GM04504 (cell line): Measurements from ENCODE around the gene IL25.
"Not testable (repeated sequence)": the region's sequence is repeated elsewhere in the genome, so short reads cannot be mapped to it uniquely, and the experiment has no call there.

Source experiments
- DNase-seq: peaks from one replicate; pipeline ENCODE4 v3.0.0-alpha.2; 2012; ENCODE audit warnings: low read depth

Gene IL25

DNA sequence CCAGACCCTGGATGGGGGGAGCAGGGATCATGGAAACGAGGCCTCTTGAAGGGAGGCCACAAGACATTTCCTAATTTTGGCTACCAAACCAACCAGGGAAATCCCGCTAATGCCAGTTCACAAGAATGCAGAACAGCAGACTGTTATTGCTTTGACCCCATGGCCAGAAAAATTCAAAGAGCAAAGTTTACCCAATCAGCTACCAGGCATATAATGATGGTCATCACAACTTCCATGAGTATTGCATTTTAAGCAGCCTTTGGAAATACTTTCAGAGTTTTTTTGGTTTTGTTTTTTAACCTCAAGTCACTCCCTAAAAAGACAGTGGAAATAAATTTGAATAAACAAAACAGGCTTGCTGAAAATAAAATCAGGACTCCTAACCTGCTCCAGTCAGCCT is at the start of gene IL25:
IL25 (plus strand) TSS at position 301 of the 400 bp plus-strand sequence.
- DNase-seq: no peak

DNA sequence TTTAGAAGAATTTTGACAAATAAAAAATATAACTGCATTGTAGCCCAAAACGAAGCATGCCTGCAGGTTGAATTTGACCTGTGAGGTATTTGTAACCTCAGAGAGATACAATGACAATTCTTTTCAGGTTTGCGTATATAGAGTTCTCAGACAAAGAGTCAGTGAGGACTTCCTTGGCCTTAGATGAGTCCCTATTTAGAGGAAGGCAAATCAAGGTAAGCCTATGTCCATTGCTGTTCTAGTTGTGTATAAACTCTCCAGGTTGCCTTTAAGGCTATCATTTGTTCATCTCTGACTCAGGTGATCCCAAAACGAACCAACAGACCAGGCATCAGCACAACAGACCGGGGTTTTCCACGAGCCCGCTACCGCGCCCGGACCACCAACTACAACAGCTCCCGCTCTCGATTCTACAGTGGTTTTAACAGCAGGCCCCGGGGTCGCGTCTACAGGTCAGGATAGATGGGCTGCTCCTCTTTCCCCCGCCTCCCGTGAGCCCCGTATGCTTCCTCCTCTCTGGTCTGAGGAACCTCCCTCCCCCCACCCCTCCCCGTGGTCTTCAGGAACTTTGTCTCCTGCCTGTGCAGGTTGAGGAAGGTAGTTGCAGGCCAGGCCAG is 48.7 kb upstream of the IL25 start:
- DNase-seq: no peak

DNA sequence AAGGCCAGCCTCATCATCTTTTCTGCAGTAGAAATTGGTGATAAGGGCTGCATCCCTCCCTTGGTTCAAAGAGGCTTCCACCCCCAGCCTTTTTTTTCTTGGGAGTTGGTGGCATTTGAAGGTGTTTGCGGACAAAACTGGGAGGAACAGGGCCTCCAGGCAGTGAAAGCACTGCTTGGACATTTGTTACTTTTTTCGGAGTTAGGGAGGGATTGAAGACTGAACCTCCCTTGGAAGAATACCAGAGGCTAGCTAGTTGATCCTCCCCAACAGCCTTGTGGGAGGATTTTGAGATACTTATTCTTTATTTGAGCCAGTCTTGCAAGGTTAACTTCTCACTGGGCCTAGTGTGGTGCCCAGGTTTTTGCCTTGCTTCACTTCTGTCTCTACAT is 48.2 kb upstream of the IL25 start:
- no peak for DNase-seq

DNA sequence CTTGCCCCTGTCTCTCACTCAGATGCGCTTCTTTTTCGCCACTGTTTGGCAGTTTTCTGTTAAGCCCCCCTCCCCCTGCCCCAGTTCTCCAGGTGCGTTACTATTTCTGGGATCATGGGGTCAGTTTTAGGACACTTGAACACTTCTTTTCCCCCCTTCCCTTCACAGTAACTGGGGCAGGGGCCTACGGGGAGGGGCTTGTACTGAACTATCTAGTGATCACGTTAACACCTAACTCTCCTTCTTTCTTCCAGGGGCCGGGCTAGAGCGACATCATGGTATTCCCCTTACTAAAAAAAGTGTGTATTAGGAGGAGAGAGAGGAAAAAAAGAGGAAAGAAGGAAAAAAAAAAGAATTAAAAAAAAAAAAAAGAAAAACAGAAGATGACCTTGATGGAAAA is 47.6 kb upstream of the IL25 start:
- no peak for DNase-seq

DNA sequence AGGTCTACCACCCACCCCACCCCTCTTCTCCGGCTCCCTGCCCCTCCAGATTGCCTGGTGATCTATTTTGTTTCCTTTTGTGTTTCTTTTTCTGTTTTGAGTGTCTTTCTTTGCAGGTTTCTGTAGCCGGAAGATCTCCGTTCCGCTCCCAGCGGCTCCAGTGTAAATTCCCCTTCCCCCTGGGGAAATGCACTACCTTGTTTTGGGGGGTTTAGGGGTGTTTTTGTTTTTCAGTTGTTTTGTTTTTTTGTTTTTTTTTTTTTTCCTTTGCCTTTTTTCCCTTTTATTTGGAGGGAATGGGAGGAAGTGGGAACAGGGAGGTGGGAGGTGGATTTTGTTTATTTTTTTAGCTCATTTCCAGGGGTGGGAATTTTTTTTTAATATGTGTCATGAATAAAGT is 46.9 kb upstream of the IL25 start:
- DNase-seq: not testable (repeated sequence)

DNA sequence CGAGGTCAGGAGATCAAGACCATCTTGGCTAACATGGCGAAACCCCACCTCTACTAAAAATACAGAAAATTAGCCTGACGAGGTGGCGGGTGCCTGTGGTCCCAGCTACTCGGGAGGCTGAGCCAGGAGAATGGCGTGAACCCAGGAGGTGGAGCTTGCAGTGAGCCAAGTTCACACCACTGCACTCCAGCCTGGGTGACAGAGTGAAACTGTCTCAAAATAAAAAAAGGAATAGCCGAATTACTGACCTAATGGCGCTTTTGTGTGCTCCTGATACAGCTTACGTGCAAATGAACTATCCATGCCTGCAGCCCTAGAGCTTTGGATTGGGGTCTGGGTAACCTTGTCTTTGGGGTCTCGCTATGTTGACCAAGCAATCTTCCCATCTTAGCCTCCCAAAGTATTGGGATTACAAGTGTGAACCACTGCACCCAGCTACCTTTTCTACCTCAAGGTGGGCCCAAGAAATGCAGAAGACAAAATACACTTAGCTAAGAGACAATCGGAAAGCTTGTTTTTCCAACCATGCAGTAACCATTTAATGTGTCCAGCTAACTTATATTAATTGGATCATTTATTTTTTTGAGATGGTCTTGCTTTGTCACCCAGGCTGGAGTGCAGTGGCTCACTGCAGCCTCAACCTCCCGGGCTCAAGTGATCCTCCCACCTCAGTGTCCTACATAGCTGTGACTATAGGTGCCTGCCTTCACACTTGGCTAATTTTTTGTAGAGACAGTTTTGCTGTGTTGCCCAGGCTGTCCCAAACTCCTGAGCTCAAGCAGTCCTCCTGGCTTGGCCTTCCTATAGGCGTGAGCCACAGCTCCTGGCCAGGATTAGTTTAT is 45.9 kb upstream of the IL25 start:
- no peak for DNase-seq

DNA sequence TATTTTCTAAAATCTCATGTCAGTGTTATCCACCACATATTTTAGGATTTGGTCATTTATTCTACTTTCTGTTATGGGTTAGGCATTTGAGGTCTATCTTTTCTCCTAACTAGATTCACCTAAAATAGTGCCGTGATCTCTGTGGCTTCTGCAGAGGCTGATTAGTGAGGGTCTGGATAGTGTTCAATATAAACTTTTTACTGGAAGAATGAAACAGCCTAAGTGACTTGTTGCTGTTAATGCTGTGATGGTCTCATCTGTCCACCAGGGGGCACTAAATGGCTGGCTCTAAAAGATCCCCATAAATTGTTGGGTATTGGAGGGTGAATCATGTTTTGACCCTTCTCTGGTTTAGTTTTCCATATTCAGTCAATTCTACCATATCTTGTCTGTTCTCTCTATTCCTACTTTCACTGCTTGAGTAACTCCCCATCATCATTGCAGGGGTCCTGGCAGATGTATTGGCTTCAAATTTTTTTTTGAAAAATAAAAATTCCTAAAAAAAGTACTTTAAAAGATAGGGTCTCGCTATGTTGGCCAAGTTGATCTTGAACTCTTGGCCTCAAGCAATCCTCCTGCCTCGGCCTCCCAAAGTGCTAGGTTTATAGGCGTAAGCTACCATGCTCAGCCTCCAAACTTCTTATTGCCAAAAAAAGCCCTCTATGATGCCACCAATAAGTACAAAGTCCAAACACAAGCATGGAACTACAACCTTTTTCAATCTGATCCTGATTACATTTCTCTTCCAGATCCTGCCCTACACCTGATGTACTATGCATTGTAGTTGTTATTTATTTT is 44.5 kb upstream of the IL25 start:
- DNase-seq: no peak

DNA sequence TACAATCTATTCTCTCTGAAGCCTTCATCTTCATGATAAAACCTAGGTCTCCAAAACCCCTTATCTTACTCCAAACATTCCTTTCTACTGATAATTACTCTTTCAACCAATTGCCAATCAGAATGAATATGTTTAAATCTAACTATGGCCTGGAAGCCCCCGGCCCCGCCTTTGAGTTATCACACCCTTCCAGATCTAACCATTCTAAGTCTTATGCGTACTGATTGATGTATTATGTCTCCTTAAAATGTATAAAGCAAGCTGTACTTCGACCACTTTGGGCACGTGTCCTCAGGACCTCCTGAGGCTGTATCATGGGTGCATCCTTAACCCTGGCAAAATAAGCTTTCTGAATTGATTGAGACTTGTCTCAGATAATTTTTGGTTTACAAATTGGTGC is 37.0 kb upstream of the IL25 start:
- no peak for DNase-seq

DNA sequence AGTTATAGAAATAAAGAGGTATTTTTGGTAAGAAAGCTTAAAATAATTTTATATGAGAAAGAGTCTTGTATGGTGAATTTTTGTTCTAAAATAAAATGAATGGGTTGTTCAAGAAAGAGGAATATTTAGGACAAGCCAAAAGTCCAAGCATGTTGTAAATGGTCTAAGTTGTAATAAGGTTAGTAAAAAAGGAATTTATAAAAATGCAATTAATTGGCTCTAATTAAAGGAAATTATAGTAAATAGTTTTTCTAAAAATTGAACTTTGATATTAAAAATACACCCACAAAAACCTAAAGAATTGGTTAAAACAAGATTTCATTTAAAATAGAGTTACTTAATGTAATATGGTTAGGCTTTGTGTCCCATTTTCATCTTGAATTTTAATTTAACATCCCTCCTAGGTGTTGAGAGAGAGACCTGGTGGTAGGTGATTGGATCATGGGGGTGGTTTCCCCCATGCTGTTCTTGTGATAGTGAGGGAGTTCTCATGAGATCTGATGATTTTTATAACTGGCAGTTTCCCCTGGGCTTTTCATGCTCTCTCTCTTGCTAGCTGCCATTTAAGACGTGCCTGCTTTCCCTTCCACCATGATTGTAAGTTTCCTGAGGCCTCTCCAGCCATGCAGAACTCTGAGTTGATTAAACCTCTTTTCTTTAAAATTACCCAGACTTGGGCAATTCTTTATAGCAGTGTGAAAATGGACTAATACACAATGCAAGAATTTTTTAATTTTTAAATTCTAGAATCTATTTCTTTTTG is 32.9 kb upstream of the IL25 start:
- DNase-seq: no peak

DNA sequence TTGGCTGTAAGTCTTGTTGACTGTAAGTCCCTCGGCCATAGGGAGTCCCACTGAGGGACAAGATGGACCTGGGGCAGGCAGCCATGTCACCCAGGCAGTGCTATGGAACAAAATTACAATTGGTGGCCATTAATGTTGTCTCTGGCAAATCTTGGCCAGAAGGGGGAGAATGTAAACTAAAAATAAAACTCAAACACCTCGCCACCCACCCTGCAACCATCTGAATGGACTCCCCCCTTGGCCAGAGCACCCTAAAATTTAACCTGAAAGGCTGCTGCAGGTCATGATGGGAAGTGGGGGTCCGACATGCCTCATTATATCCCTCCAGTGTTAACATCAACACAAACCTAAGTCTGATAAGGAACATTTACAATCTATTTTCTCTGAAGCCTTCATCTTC is 28.1 kb upstream of the IL25 start:
- DNase-seq: no peak

DNA sequence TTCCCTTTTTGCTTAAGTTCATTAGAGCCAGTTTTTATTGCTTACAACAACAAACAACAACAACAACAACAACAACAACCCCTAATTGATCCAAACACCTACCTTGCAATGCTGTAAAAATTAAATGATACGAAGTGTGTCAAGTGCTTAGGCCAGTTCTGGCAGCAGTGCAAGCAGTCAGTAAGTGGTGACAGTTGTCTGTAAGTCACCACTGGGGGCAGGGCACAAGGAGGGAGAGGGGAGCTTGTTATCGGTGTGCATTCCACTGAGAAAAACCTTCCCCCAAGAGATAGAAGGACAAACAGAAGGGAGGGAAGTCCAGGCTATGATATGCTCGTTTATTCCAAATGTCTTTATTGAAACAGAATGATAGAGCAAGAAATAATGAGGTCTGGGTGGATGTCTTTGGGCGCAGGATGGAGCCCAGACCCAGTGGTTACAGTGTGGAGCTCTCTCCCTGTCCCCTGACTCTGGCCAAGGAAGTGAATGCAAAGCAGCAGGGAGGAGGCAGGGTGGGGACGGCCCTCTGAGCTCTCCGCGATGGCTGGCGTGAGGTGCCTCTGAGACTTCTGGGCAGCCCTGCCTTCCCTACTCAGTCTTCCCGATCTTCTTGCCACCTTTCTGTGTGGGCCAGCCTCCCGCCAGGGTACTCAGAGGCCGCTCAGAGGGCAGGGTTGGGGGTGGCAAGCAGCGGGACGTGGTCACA is 26.5 kb upstream of the IL25 start:
- DNase-seq: no peak

DNA sequence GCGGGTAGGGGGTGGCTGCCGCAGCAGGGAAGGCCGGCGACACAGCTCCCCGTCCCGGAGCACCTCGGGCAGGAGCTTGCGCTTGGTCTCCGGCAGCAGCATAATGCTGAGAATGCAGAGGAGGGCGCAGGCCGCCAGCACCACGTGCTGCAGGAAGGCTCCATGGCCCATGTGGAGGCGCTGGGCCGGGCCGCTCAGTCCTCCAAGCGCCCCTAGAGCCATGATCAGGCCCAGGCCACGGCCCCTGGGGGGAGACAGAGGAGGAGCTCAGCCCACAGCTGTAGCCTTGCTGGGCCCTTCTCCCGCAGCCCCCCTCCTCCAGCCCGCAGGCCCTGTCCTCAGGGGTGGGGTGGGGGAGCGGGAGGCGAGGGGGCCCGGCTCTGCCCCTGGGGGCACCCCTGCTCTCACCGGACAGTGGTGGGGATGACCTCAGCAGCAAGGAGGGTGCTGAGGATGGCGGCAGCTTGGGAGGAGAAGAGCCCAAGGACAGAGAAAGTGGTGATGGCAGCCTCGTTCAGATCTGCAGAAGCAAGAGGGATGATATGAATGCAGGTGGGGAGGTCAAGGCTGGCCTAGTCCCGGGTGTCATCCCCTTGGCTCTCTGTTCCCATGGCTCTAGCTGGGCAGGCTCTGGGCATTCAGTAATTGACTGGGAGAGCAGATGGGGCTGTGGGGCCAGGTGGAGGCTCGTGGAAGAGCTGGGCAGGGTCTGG is 25.8 kb upstream of the IL25 start:
- DNase-seq: no peak

DNA sequence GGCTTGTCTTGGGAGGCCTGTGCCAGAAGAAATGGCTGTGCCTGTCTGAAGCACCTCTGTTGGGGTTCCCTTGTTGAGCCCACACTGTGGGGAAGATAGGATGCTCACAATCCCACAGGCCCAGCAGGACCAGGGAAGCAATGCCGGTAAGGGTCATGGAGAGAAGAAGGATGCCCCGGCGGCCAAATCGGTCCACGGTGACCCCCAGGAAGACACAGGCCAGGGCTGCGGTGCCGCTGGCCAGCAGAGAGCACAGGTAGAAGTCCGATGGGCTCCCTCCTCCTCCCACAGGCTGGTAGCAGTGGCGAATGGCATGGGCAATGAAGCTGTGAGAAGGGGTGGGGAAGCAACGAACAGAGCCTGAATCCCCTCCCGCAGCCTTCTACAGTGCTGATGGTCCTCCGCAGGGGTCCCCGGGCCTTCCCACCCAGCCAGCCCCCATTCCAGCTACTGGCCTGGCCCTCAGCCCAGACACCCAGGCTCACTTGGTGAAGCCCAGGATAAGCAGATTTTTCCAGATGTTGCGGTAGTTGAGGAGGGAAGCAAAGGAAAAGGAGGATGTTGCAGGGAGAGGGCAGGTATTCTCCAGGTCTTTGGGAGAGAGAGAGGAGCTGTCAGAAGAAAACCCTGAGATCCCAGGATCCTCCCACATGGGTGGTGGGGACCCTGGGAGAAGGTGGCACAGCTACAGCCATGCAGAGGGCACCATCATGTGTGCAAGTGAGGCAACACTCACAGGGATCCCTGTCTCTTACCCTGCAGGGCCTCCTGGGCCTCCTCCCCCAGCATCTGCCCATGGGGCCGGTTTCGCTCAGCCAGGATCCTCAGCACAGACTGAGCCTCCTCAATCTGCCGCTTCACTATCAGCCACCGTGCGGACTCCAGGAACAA is 25.0 kb upstream of the IL25 start:
- no peak for DNase-seq

DNA sequence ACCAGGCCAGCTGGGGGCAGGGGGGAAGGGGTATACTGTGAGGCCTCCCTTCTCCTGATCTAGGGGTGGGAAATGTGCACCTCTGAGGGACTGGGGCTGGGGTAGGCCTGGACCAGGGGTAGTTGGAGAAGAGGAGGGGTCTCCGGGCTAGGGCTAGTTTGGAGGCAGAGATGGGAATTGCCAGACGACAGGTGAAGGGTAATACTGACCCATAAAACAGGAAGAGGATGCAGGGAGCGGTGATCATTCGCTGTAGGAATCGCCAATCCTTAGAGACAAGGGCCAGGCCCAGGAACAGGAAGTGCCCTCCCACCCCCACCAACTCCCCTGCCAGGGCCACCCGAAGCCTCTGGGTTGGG is 24.3 kb upstream of the IL25 start:
- no peak for DNase-seq

DNA sequence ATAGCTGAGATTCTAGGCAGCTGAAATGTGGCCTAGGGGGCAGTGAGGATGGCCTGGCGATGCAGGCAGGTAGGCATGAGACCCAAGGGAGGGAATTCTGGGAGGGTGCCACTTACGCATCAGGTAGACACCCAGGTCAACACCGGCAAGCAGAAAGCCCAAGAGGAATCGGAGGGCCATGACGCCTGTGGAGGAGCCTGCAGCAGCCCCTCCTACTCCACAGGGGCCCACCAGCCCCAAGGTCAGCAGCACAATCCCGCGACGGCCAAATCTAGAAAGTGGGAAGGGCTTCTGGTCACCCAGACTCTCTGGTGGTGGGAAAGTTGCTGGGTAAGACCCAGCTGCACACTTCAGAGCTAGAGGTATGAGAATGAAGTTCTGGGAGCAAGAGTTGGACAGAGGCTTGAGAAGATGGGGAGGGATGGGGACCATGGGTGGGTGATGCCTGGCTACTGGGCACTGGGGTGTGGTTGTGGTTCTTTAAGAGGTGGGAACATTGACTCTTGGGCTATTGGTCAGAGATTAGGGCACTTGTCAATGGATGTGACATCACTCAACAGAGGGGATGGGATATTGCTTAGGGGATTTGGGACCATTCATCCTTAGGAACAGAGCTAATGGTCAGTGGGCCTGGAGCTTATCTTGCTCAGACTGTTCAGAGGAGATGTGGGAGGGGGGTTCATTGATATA is 23.3 kb upstream of the IL25 start:
- no peak for DNase-seq

DNA sequence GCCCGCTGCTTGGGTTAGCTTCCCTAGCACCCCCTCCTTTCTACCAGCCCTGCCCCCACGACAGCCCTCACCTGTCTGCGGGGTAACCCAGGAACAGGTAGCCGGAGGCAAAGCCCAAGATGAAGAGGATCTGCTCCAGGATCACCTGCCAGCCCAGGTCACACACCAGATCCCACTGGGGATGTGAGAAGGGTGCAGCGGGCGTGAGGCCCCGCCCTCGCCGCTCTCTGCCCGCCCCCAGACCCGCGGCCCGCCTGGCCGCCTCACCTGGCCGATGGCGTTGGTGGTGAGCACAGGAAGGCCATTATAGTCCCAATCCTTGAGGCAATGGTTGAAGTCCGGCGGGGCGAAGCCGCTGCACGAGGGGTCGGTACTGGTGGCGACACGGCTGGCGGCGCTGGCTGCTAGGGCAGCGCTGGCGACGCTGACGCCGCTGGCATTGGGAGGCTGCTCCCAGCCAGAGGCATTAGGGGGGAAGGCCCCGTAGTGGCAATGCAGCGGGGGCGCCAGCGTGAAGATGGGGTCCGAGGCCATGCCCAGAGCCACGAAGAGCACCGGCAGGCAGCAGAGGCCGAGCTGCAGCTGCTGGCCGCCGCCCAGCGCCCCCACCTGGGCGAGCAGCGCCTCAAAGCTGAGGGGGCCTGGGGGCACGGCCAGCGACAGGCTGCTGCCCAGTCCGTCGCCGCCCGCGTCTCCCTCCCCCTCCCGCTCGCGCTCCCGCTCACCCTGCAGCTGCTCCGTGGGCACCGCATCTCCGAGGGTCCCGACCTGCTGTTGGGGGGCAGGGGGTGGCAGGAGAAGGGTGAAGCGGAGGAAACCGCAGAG is 20.7 kb upstream of the IL25 start:
- no peak for DNase-seq

DNA sequence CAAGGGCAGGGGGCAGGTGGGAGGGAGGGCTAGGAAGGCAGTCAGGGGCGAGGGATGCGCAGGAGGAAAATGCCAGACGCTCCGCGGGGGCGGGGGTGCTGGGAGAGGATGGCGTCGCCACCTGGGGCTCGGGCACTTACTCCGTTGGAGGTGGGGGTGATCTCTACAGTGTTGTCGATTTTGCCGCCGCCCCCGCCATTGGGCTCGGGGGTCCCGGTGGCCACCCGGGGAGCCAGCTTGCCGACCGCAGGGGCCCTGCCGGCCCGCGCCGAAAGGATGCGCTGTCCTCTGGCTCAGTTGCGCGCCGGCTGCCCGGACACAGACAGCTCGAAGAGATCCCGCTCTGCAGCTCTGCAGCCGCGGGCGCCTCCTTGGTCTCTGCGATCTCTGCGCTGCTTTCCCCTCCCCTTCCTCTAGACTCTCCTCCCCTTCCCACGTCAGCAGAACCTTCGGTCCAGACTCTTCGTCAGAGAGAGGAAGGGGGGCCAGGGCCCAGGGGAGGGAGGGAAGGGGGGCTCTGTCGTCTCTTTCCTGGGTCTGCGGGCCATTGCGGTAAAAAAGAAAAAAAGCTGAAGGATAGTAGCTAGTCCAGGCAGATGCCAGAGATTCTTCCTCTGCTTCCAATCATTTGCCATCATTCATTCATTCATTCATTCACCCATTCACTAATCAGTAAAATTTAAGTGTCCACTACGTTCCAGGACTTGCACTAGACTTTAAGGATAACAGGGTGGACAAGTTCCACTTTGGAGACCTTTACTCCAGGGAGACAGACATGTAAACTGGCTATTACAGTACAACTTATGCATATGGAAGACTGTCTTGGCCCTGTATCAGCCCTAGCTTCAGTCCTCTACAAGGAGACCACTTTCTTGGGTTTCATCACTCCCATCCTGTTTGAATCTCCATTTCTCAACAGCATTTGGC is 19.8 kb upstream of the IL25 start, which contains the start of gene SLC22A17:
SLC22A17 (minus strand) TSS at position 382 of the 927 bp plus-strand sequence.
- DNase-seq: peak; percentile 76
